HEK293 (cell line): ENCODE measurements around the gene PCBP3.

Experiments
- CTCF ChIP-seq: fragments of 450-650 bp; formaldehyde crosslinking; IDR thresholded peaks from 2 replicates; pipeline ENCODE4 v1.5.1; 2016; ENCODE audit warnings: missing biosample characterization, missing genetic modification characterization
- IKZF3 ChIP-seq: fragments of 450-650 bp; IDR thresholded peaks from 2 replicates; pipeline ENCODE4 v1.5.0; 2018; ENCODE audit warnings: missing biosample characterization, mild to moderate bottlenecking, missing genetic modification characterization, moderate library complexity
- ZBTB26 ChIP-seq: fragments of 450-650 bp; formaldehyde crosslinking; optimal IDR thresholded peaks from 2 replicates; pipeline ENCODE3; 2016; ENCODE audit warnings: missing biosample characterization, mild to moderate bottlenecking, missing genetic modification characterization
- ZFP37 ChIP-seq: fragments of 450-650 bp; formaldehyde crosslinking; IDR thresholded peaks from 2 replicates; pipeline ENCODE4 v1.5.1; 2016; ENCODE audit warnings: missing biosample characterization, missing genetic modification characterization
- ZNF223 ChIP-seq: fragments of 450-650 bp; formaldehyde crosslinking; IDR thresholded peaks from 2 replicates; pipeline ENCODE4 v1.5.1; 2016; ENCODE audit warnings: missing biosample characterization, missing genetic modification characterization
- ZNF274 ChIP-seq, 2 experiments: fragments of 200-500 bp in 1 of 2; fragments of 450-650 bp in 1 of 2; sonication (Bioruptor generic) in 1 of 2; formaldehyde crosslinking in 1 of 2; IDR thresholded peaks; 2 replicates each; pipeline versions ENCODE4 v1.5.1 to v1.6.1; 2014 to 2016; ENCODE audit warnings: borderline replicate concordance in 1 of 2, inconsistent platforms in 1 of 2, low read length in 1 of 2, missing biosample characterization in 1 of 2, missing genetic modification characterization in 1 of 2

- TF ChIP-seq IKZF3 (no peak), ZFP37 (tag by site-specific recombination) (no peak), CTCF (tag by site-specific recombination) (no peak), ZNF223 (no peak), ZNF274 (IDR thresholded peaks at IDR 0.05; ENCODE audit: low read length) (no peak), ZNF274 (tag by site-specific recombination; IDR thresholded peaks at IDR 0.05; ENCODE audit: borderline replicate concordance) (no peak), ZBTB26 (tag by site-specific recombination) (no peak)
Measured at GRCh38 chr21:45764792-45765191, 121.3 kb downstream of the PCBP3 start.
